Measurements from ENCODE around the gene KRT24. TPM values are rescaled to one million over a fixed set of nuclear protein-coding genes. Genes with fewer than 3 reads are reported as not detected.

KRT24 gene
- total and polyA plus RNA-seq, 4 donors: not detected

DNA sequence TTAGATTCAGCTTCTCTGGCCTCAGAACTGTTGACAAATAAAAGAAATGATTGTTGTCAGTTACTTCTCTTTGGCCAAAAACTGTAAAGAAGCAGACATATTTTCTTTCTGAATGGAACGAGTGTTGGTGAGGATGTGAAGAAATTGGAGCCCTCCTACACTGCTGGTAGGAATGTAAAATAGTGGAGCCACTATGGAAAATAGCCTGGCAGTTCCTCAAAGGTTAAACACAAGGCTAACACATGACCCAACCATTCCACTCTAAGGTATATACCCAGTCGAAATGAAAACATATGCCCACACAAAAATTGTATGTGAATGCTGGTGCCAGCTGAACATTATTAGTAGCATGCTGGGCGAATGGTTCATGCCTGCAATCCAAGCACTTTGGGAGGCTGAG, 14.2 kb upstream of the KRT24 start:
- no peaks in the 10 kb centered on the region for H3K36me3 ChIP-seq (ENCODE audit: control insufficient read depth in 4 of 4, insufficient read depth in 3 of 4, low read depth in 1 of 4, low read length in 3 of 4)

DNA sequence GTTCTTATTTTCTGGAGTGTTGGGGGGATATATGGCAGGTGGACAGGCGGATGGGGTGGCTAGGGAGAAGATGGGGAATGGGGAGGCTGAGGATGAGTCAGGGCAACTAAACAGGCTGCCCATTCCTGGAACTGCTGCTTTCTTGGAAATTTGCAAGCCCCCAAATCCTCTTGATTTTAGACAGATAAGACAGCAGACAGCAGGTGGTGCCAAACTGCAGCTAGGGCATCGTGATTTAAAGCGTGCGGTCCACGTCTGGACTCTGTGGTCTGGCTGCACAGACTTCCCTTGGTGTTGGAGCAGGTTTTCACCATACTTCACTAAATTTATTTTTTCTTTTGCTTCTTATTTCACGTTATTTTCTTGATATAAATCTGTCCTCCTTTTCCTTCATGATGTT, 10.9 kb upstream of the KRT24 start:
- no peak overlapping the region for H3K27ac ChIP-seq (ENCODE audit: low read depth in 1 of 2, low read length in 2 of 2)
- no peak overlapping the region for H3K9ac ChIP-seq (ENCODE audit: low read depth in 1 of 2, low read length in 2 of 2)
- H3K9me3 ChIP-seq (ENCODE audit: control insufficient read depth in 4 of 4, low read length in 3 of 4): peaks cover 0 to 2% (median 0%) of the 10 kb centered on the region in 4 donors
- 81% methylated on average over 6 of the region's 6 CpGs for WGBS
- no peaks in the 10 kb centered on the region for H3K36me3 ChIP-seq (ENCODE audit: control insufficient read depth in 4 of 4, insufficient read depth in 3 of 4, low read depth in 1 of 4, low read length in 3 of 4)
- no peaks in the 10 kb centered on the region for H3K4me1 ChIP-seq (ENCODE audit: control insufficient read depth in 4 of 4, insufficient read depth in 4 of 4, low read length in 3 of 4)
- no peak overlapping the region for H3K4me3 ChIP-seq (ENCODE audit: low read depth in 1 of 3, low read length in 3 of 3)
- no peak for DNase-seq (ENCODE audit: low spot score)
- no peaks in the 10 kb centered on the region for H3K27me3 ChIP-seq (ENCODE audit: control insufficient read depth in 4 of 4, insufficient read depth in 4 of 4, low read length in 3 of 4)
- no peak for TF ChIP-seq HNF4G (IDR thresholded peaks at IDR 0.05)
- no peak for TF ChIP-seq GABPA (IDR thresholded peaks at IDR 0.05 in 1 of 2, conservative IDR thresholded peaks at IDR 0.05 in 1 of 2)
- no peak for TF ChIP-seq EGR1 (IDR thresholded peaks at IDR 0.05; ENCODE audit: low read depth in 2 of 2)
- TF ChIP-seq, protein P1, sequence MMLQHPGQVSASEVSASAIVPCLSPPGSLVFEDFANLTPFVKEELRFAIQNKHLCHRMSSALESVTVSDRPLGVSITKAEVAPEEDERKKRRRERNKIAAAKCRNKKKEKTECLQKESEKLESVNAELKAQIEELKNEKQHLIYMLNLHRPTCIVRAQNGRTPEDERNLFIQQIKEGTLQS (IDR thresholded peaks at IDR 0.05): no peak
- no peak for TF ChIP-seq RAD21 (IDR thresholded peaks at IDR 0.05)
- TF ChIP-seq, protein P2, sequence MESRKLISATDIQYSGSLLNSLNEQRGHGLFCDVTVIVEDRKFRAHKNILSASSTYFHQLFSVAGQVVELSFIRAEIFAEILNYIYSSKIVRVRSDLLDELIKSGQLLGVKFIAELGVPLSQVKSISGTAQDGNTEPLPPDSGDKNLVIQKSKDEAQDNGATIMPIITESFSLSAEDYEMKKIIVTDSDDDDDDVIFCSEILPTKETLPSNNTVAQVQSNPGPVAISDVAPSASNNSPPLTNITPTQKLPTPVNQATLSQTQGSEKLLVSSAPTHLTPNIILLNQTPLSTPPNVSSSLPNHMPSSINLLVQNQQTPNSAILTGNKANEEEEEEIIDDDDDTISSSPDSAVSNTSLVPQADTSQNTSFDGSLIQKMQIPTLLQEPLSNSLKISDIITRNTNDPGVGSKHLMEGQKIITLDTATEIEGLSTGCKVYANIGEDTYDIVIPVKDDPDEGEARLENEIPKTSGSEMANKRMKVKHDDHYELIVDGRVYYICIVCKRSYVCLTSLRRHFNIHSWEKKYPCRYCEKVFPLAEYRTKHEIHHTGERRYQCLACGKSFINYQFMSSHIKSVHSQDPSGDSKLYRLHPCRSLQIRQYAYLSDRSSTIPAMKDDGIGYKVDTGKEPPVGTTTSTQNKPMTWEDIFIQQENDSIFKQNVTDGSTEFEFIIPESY (IDR thresholded peaks at IDR 0.05): no peak
- no peak for TF ChIP-seq YY1 (IDR thresholded peaks at IDR 0.05)
- TF ChIP-seq JUND (IDR thresholded peaks at IDR 0.05): no peak
- TF ChIP-seq SP1 (IDR thresholded peaks at IDR 0.05): no peak
- TF ChIP-seq FOXA1 (IDR thresholded peaks at IDR 0.05): no peak
- no peak for TF ChIP-seq RXRA (IDR thresholded peaks at IDR 0.05)

More for the DNA sequence above, 14.2 kb upstream of the KRT24 start:
- 67% methylated on average over 3 of the region's 3 CpGs for WGBS
- Histone ChIP-seq H3K27ac (ENCODE audit: low read depth in 1 of 2, low read length in 2 of 2) (no peak overlapping the region), H3K4me1 (ENCODE audit: control insufficient read depth in 4 of 4, insufficient read depth in 4 of 4, low read length in 3 of 4) (no peaks in the 10 kb centered on the region), H3K9ac (ENCODE audit: low read depth in 1 of 2, low read length in 2 of 2) (no peak overlapping the region), H3K9me3 (ENCODE audit: control insufficient read depth in 4 of 4, low read length in 3 of 4) (peaks cover 0 to 2% (median 0%) of the 10 kb centered on the region in 4 donors), H3K27me3 (ENCODE audit: control insufficient read depth in 4 of 4, insufficient read depth in 4 of 4, low read length in 3 of 4) (no peaks in the 10 kb centered on the region), H3K4me3 (ENCODE audit: low read depth in 1 of 3, low read length in 3 of 3) (no peak overlapping the region)
- TF ChIP-seq EGR1 (IDR thresholded peaks at IDR 0.05; ENCODE audit: low read depth in 2 of 2) (no peak), TAF1 (conservative IDR thresholded peaks at IDR 0.05) (no peak), HNF4A (conservative IDR thresholded peaks at IDR 0.05) (no peak), RAD21 (IDR thresholded peaks at IDR 0.05) (no peak), FOXA2 (IDR thresholded peaks at IDR 0.05) (no peak), HNF4G (IDR thresholded peaks at IDR 0.05) (no peak), FOXA1 (IDR thresholded peaks at IDR 0.05) (no peak), GABPA (IDR thresholded peaks at IDR 0.05 in 1 of 2, conservative IDR thresholded peaks at IDR 0.05 in 1 of 2) (no peak), YY1 (IDR thresholded peaks at IDR 0.05) (no peak), NR2F2 (IDR thresholded peaks at IDR 0.05) (no peak)
- TF ChIP-seq, protein P3, sequence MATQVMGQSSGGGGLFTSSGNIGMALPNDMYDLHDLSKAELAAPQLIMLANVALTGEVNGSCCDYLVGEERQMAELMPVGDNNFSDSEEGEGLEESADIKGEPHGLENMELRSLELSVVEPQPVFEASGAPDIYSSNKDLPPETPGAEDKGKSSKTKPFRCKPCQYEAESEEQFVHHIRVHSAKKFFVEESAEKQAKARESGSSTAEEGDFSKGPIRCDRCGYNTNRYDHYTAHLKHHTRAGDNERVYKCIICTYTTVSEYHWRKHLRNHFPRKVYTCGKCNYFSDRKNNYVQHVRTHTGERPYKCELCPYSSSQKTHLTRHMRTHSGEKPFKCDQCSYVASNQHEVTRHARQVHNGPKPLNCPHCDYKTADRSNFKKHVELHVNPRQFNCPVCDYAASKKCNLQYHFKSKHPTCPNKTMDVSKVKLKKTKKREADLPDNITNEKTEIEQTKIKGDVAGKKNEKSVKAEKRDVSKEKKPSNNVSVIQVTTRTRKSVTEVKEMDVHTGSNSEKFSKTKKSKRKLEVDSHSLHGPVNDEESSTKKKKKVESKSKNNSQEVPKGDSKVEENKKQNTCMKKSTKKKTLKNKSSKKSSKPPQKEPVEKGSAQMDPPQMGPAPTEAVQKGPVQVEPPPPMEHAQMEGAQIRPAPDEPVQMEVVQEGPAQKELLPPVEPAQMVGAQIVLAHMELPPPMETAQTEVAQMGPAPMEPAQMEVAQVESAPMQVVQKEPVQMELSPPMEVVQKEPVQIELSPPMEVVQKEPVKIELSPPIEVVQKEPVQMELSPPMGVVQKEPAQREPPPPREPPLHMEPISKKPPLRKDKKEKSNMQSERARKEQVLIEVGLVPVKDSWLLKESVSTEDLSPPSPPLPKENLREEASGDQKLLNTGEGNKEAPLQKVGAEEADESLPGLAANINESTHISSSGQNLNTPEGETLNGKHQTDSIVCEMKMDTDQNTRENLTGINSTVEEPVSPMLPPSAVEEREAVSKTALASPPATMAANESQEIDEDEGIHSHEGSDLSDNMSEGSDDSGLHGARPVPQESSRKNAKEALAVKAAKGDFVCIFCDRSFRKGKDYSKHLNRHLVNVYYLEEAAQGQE (IDR thresholded peaks at IDR 0.05): no peak
- TF ChIP-seq, protein P4, sequence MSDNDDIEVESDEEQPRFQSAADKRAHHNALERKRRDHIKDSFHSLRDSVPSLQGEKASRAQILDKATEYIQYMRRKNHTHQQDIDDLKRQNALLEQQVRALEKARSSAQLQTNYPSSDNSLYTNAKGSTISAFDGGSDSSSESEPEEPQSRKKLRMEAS (IDR thresholded peaks at IDR 0.05): no peak
- TF ChIP-seq, protein P2 (IDR thresholded peaks at IDR 0.05): no peak
- TF ChIP-seq, protein P5, sequence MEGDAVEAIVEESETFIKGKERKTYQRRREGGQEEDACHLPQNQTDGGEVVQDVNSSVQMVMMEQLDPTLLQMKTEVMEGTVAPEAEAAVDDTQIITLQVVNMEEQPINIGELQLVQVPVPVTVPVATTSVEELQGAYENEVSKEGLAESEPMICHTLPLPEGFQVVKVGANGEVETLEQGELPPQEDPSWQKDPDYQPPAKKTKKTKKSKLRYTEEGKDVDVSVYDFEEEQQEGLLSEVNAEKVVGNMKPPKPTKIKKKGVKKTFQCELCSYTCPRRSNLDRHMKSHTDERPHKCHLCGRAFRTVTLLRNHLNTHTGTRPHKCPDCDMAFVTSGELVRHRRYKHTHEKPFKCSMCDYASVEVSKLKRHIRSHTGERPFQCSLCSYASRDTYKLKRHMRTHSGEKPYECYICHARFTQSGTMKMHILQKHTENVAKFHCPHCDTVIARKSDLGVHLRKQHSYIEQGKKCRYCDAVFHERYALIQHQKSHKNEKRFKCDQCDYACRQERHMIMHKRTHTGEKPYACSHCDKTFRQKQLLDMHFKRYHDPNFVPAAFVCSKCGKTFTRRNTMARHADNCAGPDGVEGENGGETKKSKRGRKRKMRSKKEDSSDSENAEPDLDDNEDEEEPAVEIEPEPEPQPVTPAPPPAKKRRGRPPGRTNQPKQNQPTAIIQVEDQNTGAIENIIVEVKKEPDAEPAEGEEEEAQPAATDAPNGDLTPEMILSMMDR (IDR thresholded peaks at IDR 0.05; ENCODE audit: low read depth, low read length, missing input control): no peak
- TF ChIP-seq, protein P1 (IDR thresholded peaks at IDR 0.05): no peak
- no peak for DNase-seq (ENCODE audit: low spot score)
